Endothelial cell of umbilical vein (primary cell): ENCODE measurements around the gene RPL21. TPM values are rescaled to one million over a fixed set of nuclear protein-coding genes. Genes with fewer than 3 reads are reported as not detected.
"Not testable (repeated sequence)": the region's sequence is repeated elsewhere in the genome, so short reads cannot be mapped to it uniquely, and the experiment has no call there.

Experiments used
- BruUV-seq: library from RNA; stranded (reverse); fragments of 400-500 nt; replicated peaks from 2 replicates; lab custom pipeline; 2021; lab: Mats Ljungman, UMichigan
- CTCF ChIA-PET: fragments of 300-600, 350-600 bp; sonication (Branson Sonifier 250); formaldehyde crosslinking; loops from one replicate; lab custom pipeline; 2021; ENCODE audit warnings: antibody characterized with exemption, inconsistent platforms; lab: Charles Lee
- POLR2A ChIA-PET: fragments of 300-600, 350-600 bp; sonication (Branson Sonifier 250); formaldehyde crosslinking; loops from one replicate; lab custom pipeline; 2021; ENCODE audit warnings: antibody characterized with exemption, inconsistent platforms; lab: Charles Lee
- DNase-seq: peaks from one replicate; pipeline ENCODE4 v3.0.0-alpha.2; 2011; ENCODE audit warnings: low read depth, low spot score
- FAIRE-seq: peaks from 2 replicates; lab custom pipeline; 2011; peaks lifted over from hg19 to GRCh38; lab: Jason Lieb, UNC
- H2AFZ ChIP-seq: 2 replicates; pipeline ENCODE4 v1.6.0; 2012; ENCODE audit warnings: low read depth, low read length, control low read depth, inconsistent platforms
- H3K27ac ChIP-seq: 2 replicates; pipeline ENCODE4 v1.5.1; 2011; ENCODE audit warnings: low read depth, mild to moderate bottlenecking, control low read depth, low read length, moderate library complexity; ENCODE audit not compliant: insufficient read depth
- H3K27me3 ChIP-seq, 2 experiments: 2 replicates each; pipeline versions ENCODE4 v1.6.0 to v1.6.1; 2011; ENCODE audit warnings: low read length in 2 of 2, mixed read lengths in 1 of 2; ENCODE audit not compliant: control insufficient read depth in 2 of 2, insufficient read depth in 2 of 2
- H3K36me3 ChIP-seq, 2 experiments: 2 replicates in 1 of 2; 3 replicates in 1 of 2; pipeline ENCODE4 v1.5.1; 2011; ENCODE audit warnings: low read length in 2 of 2, mild to moderate bottlenecking in 1 of 2, moderate library complexity in 1 of 2; ENCODE audit not compliant: control insufficient read depth in 2 of 2, insufficient read depth in 2 of 2; ENCODE audit errors: extremely low read depth in 1 of 2
- H3K4me1 ChIP-seq: 3 replicates; pipeline ENCODE4 v1.5.1; 2011; ENCODE audit warnings: mild to moderate bottlenecking, low read length; ENCODE audit not compliant: control insufficient read depth, insufficient read depth; ENCODE audit errors: extremely low read depth
- H3K4me2 ChIP-seq: 2 replicates; pipeline ENCODE4 v1.6.1; 2011; ENCODE audit warnings: low read length, control low read depth, mixed read lengths; ENCODE audit not compliant: insufficient read depth
- H3K4me3 ChIP-seq, 3 experiments: fragments of 200-600 bp in 1 of 3; sonication (generic), shearing (Covaris generic) in 1 of 3; replicated peaks in 1 of 3; 2 replicates each; pipeline ENCODE4 v1.5.1; 2011 to 2016; ENCODE audit warnings: control low read depth in 3 of 3, low read length in 3 of 3, mild to moderate bottlenecking in 2 of 3, inconsistent platforms in 1 of 3, low read depth in 1 of 3, moderate library complexity in 1 of 3; ENCODE audit not compliant: insufficient read depth in 1 of 3
- H3K79me2 ChIP-seq: 2 replicates; pipeline ENCODE4 v1.6.0; 2012; ENCODE audit warnings: low read length, inconsistent platforms; ENCODE audit not compliant: control insufficient read depth, insufficient read depth
- H3K9ac ChIP-seq: replicated peaks from 2 replicates; pipeline ENCODE3; 2011; ENCODE audit warnings: low read length, control low read depth; ENCODE audit not compliant: insufficient read depth; ENCODE audit errors: extremely low read depth
- H3K9me1 ChIP-seq: replicated peaks from 3 replicates; pipeline ENCODE4 v1.6.0; 2011; ENCODE audit warnings: mild to moderate bottlenecking, low read length; ENCODE audit not compliant: control insufficient read depth, insufficient read depth; ENCODE audit errors: extremely low read depth
- H3K9me3 ChIP-seq: replicated peaks from 2 replicates; pipeline ENCODE4 v1.5.1; 2012; ENCODE audit warnings: low read length, inconsistent platforms; ENCODE audit not compliant: control insufficient read depth, insufficient read depth
- H4K20me1 ChIP-seq: replicated peaks from 2 replicates; pipeline ENCODE3; 2011; ENCODE audit warnings: mild to moderate bottlenecking, low read length; ENCODE audit not compliant: control insufficient read depth, insufficient read depth; ENCODE audit errors: extremely low read depth
- EZH2 ChIP-seq: IDR thresholded peaks from 2 replicates; pipeline ENCODE4 v1.6.1; 2012; ENCODE audit warnings: borderline replicate concordance, low read depth, mild to moderate bottlenecking, moderate library complexity, low read length, inconsistent platforms; ENCODE audit not compliant: severe bottlenecking
- FOS ChIP-seq: IDR thresholded peaks from 2 replicates; pipeline ENCODE4 v1.6.1; 2011; ENCODE audit warnings: mild to moderate bottlenecking, low read length, moderate library complexity, borderline replicate concordance; ENCODE audit not compliant: insufficient read depth
- GATA2 ChIP-seq: IDR thresholded peaks from 2 replicates; pipeline ENCODE4 v1.7.0; 2011; ENCODE audit warnings: low read depth, mild to moderate bottlenecking, moderate library complexity, mixed read lengths, low read length; ENCODE audit not compliant: insufficient read length, insufficient read depth
- JUN ChIP-seq: IDR thresholded peaks from 2 replicates; pipeline ENCODE4 v1.6.1; 2011; ENCODE audit warnings: borderline replicate concordance, low read depth; ENCODE audit not compliant: insufficient read length, insufficient read depth
- MYC ChIP-seq: IDR thresholded peaks from one replicate; pipeline ENCODE4 v1.6.1; 2011; ENCODE audit warnings: mild to moderate bottlenecking, low read depth, low read length
- dilution Hi-C: fragments of 300-500 bp; cut with MboI; formaldehyde crosslinking; loops from one replicate; pipeline ENCODE4 v1.15.0; 2019; ENCODE audit warnings: low sequenced_read_pairs; ENCODE audit not compliant: extremely low pct_ligation_motif_present
- intact Hi-C: fragments of 100-400 bp; cut with micrococcal nuclease; formaldehyde crosslinking; loops from one replicate; pipeline ENCODE4 v1.10.0; 2022
- polyA plus RNA-seq, 4 experiments: library from polyadenylated mRNA; depleted of rRNA in 3 of 4; stranded (reverse) in 3 of 4; unstranded in 1 of 4; fragments of >200 nt; gene quantifications; 2 replicates each; pipeline versions ENCODE4 v1.2.1 to v1.2.3, GENCODE V29; 2011 to 2012; ENCODE audit warnings: missing spikeins in 1 of 4
- total RNA-seq: library from RNA; stranded (reverse); gene quantifications from 2 replicates; pipeline ENCODE4 v1.2.3, GENCODE V29; 2021
- TF ChIP-seq, protein P1 (sequence below), 2 donors: IDR thresholded peaks; 1 replicate in 1 of 2; 2 replicates in 1 of 2; pipeline ENCODE4 v1.5.1; 2011; ENCODE audit warnings: low read length in 2 of 2, mild to moderate bottlenecking in 2 of 2, moderate library complexity in 2 of 2, control low read depth in 1 of 2, inconsistent platforms in 1 of 2, low read depth in 1 of 2; ENCODE audit not compliant: insufficient read depth in 1 of 2; ENCODE audit errors: extremely low read depth in 1 of 2

Gene RPL21
- total and polyA plus RNA-seq, 2 donors (not counting 3 experiments of a cell fraction or from before 2014, with no cell fraction given), result 585 to 871 TPM

DNA sequence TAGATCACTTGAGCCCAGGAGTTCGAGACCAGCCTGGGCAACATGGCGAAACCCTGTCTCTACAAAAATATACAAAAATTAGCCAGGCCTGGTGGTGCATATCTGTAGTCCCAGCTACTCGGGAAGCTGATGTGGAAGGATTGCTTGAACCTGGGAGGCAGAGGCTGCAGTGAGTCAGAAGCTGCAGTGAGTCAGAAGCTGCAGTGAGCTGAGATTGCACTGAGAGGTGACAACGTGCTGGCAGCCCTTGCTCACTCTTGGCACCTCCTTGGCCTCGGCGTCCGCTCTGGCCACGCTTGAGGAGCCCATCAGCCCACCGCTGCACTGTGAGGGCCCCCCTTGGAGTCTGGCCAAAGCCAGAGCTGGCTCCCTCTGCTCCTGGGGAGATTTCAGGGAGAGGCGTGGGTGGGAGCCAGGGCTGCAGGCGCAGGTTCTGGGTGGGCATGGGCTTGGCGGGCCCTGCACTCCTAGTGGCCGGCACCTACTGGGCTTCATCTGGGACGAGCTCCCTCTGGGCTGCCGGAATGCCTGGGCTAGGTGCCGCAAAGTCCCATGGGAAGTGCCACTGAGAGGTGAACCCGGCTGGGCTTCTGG is 39.5 kb upstream of the RPL21 start:
- H4K20me1 ChIP-seq, result no peaks in the 10 kb centered on the region
- no peaks in the 10 kb centered on the region for H3K9me1 ChIP-seq
- BruUV-seq, result no TSS peak
- POLR2A ChIA-PET, result no interaction called here
- no peaks in the 10 kb centered on the region for H3K36me3 ChIP-seq
- peak; percentile 24 for TF ChIP-seq FOS
- TF ChIP-seq, protein P1, sequence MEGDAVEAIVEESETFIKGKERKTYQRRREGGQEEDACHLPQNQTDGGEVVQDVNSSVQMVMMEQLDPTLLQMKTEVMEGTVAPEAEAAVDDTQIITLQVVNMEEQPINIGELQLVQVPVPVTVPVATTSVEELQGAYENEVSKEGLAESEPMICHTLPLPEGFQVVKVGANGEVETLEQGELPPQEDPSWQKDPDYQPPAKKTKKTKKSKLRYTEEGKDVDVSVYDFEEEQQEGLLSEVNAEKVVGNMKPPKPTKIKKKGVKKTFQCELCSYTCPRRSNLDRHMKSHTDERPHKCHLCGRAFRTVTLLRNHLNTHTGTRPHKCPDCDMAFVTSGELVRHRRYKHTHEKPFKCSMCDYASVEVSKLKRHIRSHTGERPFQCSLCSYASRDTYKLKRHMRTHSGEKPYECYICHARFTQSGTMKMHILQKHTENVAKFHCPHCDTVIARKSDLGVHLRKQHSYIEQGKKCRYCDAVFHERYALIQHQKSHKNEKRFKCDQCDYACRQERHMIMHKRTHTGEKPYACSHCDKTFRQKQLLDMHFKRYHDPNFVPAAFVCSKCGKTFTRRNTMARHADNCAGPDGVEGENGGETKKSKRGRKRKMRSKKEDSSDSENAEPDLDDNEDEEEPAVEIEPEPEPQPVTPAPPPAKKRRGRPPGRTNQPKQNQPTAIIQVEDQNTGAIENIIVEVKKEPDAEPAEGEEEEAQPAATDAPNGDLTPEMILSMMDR (IDR thresholded peaks at IDR 0.05; ENCODE audit: extremely low read depth in 1 of 2, insufficient read depth in 1 of 2, low read depth in 1 of 2, low read length in 2 of 2), result no peak
- TF ChIP-seq JUN, result no peak
- TF ChIP-seq EZH2, result no peak
- no peak for TF ChIP-seq GATA2
- TF ChIP-seq MYC, result no peak
- CTCF ChIA-PET, result interaction anchor here (0.9 to 1.1 kb wide), 3 partner anchors 16 to 150 kb away, joined by 3 read pairs; no protein-coding TSS in a partner anchor
- DNase-seq (no peak), FAIRE-seq (peak; percentile 63)
- H3K27ac ChIP-seq, result no peak overlapping the region
- no peak overlapping the region for H3K9ac ChIP-seq
- no peaks in the 10 kb centered on the region for H3K79me2 ChIP-seq
- H3K4me3 ChIP-seq, result no peak overlapping the region
- H3K9me3 ChIP-seq, result no peaks in the 10 kb centered on the region
- H3K4me1 ChIP-seq, result no peaks in the 10 kb centered on the region
- H3K4me2 ChIP-seq, result no peak overlapping the region
- H2AFZ ChIP-seq, result no peak overlapping the region
- dilution Hi-C loops, result no loop called here
- intact Hi-C loops, result no loop called here
- peaks cover 0 to 4% of the 10 kb centered on the region in 2 experiments for H3K27me3 ChIP-seq

DNA sequence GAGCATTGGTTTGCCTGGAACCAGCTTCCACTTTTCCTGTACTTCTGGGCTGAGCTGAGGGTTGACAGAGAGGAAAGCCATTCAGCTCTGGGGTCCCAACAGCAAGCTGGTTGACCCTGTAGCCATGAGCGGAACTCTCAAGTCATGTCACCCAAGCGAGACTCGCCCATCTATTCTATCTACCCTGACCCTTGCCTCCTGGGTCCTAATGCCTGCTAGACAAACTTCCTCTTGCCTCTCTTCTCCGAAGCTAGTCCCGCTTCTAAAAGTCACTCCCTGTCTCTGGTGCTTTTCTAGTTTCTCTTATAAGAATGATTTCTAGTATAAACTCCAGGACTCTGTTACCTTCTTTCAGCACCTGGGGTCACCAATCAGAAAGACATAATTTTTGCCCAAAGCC is 38.0 kb upstream of the RPL21 start:
- H3K4me3 ChIP-seq, BruUV-seq, H3K36me3 ChIP-seq, H3K27ac ChIP-seq, H3K9me1 ChIP-seq, dilution Hi-C loops, H3K4me2 ChIP-seq, H3K9ac ChIP-seq, H3K4me1 ChIP-seq, H4K20me1 ChIP-seq, H3K79me2 ChIP-seq, H2AFZ ChIP-seq, intact Hi-C loops, DNase-seq, FAIRE-seq, CTCF ChIA-PET, H3K27me3 ChIP-seq, POLR2A ChIA-PET, H3K9me3 ChIP-seq: not testable (repeated sequence)

DNA sequence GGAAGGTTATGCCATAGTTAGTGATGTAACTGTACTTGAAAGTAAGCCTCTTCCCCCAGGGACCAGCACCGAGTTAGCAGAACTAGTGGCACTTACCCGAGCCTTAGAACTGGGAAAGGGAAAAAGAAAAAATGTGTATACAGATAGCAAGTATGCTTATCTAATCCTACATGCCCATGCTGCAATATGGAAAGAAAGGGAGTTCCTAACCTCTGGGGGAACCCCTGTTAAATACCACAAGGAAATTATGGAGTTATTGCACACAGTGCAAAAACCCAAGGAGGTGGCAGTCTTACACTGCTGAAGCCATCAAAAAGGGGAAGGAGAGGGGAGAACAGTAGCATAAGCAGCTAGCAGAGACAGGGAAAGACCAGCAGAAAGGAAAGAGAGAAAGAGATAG is 33.6 kb upstream of the RPL21 start:
- dilution Hi-C loops, H3K4me2 ChIP-seq, H4K20me1 ChIP-seq, H3K4me3 ChIP-seq, H3K36me3 ChIP-seq, H3K79me2 ChIP-seq, DNase-seq, H3K9ac ChIP-seq, CTCF ChIA-PET, H3K4me1 ChIP-seq, H3K27me3 ChIP-seq, BruUV-seq, POLR2A ChIA-PET, H2AFZ ChIP-seq, H3K9me1 ChIP-seq, H3K27ac ChIP-seq, intact Hi-C loops, H3K9me3 ChIP-seq, FAIRE-seq: not testable (repeated sequence)
